Head of caudate nucleus (tissue), 42 donors: ENCODE data around the gene RAD54L.

Experiments used
- DNase-seq, 42 donors: peaks; one replicate each; pipeline versions ENCODE4 v3.0.0 to v3.0.0-alpha.2; 2020 to 2021; ENCODE audit warnings: mixed read lengths in 7 of 42
- intact Hi-C: fragments of 100-400 bp; cut with DNase I; formaldehyde crosslinking; loops from one replicate; pipeline ENCODE4 v1.15.0; 2022

RAD54L gene

DNA sequence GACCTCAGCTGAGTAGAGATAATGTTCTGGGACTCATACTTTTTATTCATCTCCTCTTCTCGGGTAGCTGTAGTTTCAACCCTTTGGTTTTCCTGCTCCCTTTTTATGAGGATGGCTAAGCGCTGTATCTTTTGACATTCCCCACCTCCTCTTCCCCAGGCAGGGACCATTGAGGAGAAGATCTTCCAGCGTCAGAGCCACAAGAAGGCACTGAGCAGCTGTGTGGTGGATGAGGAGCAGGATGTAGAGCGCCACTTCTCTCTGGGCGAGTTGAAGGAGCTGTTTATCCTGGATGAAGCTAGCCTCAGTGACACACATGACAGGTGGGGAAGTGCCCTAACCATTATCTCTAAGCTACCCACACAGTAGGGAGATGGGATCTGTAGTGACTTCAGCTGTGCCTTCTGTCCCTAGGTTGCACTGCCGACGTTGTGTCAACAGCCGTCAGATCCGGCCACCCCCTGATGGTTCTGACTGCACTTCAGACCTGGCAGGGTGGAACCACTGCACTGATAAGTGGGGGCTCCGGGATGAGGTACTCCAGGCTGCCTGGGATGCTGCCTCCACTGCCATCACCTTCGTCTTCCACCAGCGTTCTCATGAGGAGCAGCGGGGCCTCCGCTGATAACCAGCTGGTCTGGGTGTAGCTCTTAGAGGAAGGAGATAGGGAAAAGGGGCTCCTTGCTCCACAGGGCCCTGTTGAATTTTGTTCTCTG is 30.3 kb downstream of the RAD54L start:
- DNase-seq = peak in 1 of 42 donors; percentile 42

DNA sequence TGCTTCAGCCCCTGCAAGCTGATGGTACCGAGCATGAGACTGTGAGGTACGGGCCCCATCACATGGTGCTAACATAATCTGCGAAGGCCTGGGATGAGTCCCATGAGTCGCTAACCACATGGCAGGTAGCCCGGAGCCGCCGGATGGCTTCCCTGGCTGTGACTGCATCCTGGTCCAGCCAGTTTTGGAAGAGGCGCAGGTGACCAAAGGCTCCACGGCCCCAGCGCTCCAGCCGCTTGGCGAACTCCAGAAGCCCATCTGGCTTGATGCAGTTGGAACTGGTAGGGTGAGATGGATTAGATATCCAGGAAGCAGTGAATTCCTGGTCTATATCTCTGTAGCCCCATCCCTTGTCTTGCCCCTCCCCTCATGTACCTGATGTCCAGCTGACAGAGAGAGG is 31.2 kb downstream of the RAD54L start:
- intact Hi-C loops = no loop called here
- DNase-seq = peak in 4 of 42 donors; percentile 6 to 43 (median 25)

More for the DNA sequence above, 30.3 kb downstream of the RAD54L start:
- intact Hi-C loops = no loop called here

DNA sequence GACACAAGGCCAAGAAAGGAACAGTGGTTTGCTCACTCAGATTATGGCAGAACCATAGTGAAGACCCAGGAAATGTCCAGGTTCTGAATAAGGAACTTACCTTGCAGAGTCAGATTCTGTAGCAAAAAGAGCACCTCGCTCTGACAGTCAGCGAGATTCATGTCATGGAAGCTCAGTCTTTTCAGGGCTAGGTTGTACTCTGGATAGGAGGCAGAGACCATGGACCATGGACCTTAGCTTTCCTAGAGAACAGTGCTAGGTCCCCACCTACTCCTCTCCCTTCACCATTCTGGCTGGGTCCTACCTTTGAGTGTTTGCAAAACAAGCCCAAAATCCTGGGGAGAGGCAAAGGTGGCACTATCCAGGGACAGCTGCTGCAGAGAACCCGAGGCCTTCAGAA is 32.5 kb downstream of the RAD54L start:
- no peak for DNase-seq
- intact Hi-C loops = no loop called here

DNA sequence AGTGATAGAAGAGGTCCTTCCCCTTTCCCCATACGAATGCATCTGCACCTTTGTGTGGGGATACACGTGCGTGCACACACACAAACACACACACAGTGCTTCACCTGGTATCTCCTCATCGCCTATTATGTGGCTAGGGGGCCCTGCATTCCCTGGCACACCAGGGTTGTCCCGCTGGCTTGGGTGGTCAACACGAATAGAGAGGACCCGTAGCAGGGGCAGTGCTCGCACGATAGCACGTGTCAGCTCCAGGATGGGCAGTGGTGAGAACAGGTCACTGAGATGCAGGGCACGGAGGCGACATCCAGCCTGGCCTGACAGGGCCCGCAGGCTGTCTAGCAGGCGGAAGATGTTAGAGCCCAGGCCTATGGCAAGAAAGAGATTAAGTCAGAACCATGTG is 33.5 kb downstream of the RAD54L start:
- no peak for DNase-seq
- intact Hi-C loops = no loop called here

DNA sequence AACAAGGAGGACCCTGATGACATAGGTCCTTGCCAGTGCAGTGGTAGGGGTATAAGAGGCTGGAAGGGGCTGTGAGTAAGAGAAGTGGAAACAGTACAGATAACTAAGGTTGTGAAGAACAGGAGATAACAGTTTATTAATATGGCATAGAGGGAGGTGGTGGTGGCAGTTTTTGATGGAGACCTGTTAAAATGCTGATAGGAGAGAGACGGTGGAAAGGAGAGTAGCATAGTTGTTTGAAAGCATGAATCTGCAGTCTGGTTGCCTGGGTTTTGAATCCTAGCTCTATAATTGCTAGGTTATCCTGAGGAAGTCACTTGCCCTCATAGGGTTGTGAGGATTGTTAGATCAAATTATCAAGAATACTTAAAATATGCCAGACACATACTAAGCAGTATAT is 36.5 kb downstream of the RAD54L start:
- no peak for DNase-seq
- intact Hi-C loops = no loop called here

DNA sequence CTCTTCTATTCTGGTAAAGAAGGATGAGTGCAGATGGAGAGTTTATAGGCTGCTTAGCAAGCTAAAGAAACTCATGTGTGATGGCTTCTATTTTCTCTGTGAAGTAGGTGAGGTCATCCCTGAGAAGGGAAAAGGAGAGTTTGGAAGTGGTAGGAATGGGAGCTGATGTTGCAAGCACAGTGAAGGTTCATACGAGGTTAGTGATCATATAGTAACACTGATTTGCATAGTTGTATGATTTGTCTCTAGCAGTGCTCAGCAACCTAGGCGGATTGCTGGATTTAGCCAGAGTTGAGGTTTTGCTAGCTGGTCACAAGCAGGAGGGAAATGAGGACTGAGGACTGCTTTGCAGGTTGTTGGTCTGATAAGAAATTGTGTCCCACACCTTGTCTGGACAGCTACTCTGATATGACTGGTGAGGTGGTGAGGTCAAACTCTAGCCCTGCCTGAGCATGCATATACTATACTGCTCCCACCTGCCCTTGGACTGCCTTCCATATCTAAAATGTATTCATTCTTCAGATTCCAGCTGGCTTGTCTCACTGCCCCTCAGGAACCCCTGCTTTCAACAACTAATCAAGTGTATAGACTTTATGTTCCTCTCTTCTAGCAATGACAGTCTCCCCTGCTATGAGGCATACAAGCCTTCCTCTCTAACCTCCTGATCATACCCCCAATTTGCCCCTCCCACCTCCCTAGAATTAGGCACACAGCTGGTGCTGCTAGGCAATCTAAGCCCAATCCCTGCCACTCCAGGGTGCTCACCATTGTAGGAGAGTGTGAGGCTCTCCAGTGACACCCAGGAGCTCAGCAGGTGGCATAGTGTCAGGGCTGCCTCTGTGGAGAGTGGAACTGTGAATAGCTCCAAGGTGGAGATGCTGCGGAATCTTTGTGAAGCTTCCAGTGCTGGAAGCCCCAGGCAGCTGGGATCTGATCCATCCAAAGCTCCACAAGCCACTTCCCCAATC is 37.3 kb downstream of the RAD54L start:
- intact Hi-C loops = no loop called here
- DNase-seq = no peak

DNA sequence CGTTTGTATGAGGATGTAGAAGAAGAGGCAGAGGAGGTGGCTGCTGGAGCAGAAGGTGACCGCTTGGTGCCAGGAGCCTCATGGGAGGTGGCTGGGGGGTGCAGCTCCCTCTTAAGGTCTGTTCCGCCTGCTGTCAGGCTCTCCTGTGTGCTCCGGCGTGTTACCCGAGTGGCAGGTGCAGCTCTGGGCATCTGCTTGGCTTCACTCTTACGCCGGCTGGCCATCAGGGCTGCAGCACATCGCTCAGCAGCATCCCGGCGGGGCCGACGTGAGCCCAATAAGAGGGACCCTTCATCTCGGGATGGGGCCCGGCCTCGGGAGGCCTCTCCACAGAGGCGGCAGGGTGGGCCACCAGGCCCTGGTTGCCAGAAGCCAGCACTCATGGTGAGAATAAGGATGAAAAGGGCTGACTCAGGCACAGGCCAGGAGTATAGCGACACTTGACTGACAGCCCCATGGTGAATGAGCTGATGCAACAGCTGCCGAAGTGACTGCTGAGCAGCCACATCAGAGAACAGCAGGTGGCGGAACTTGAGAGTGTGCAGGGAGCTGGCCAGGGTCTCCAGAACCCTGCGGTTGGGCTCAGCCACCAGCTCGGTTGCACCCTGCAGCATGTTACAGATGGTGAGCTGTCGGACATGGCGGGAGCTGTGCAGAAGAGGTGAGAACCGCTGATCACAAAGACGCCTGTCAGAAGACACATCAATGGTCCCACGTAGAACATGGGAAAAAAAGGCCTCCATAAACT is 38.3 kb downstream of the RAD54L start:
- intact Hi-C loops = no loop called here
- no peak for DNase-seq

DNA sequence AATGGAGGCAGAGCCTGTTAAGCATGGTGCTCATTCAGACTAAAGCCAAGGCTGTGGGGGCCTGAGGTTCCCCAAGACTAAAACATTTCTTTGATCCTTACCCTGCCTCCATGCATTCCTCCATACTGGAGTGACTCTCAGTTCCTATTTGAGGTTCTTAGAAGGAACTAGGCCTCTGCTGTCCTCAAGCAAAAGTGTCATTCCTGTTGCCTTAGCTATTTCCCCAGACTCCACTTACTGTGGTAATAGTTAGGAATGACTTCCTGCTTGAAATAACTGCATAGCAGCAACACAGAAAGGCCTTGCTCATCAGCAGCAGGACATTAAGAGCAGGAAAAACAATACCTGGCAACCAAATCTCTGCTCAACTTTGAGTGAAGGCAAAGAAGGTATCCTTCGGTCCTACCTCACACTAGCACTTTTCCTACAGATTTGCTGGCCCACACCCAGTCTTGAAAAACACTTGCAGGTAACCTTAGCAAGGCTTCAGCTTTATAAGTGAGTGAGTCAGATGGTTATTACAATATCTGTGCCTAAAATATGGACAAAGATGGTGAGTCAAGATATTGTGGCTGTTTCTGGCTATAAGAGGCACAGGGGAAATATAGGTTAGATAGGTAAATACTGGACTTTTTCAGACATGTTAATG is 41.0 kb downstream of the RAD54L start:
- intact Hi-C loops = no loop called here
- no peak for DNase-seq

DNA sequence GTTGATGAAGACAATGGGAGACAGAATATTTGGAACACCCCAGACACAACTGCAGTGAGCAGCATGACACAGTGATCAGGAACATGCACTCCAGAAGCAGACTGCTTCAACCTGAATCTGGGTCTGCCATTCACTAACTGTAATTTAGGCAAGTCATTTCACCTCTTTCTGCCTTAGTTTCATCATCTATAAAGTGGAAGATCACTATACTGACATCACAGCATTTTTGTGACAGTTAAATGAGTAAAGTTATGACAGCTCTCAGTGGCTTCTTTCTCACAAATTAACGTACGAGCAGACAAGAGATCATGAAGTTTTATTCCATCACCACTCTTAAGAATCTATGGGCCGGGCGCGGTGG is 41.6 kb downstream of the RAD54L start:
- intact Hi-C loops = no loop called here
- no peak for DNase-seq

DNA sequence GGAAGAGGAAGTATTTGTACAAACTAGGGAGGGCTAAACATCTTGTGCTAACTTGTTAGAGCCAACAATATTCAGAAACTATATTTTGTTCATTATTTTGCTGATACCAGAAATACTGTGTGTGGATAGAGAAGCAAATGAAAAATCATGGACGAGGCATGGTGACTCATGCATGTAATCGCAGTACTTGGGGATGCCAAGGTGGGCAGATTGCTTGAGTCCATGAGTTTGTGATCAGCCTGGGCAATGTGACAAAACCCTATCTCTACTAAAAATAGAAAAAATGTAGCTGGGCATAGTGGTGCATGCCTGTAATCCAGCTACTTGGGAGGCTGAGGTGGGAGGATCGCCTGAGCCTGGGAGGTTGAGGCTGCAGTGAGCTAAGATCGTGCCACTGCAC is 42.4 kb downstream of the RAD54L start:
- intact Hi-C loops = no loop called here
- no peak for DNase-seq

DNA sequence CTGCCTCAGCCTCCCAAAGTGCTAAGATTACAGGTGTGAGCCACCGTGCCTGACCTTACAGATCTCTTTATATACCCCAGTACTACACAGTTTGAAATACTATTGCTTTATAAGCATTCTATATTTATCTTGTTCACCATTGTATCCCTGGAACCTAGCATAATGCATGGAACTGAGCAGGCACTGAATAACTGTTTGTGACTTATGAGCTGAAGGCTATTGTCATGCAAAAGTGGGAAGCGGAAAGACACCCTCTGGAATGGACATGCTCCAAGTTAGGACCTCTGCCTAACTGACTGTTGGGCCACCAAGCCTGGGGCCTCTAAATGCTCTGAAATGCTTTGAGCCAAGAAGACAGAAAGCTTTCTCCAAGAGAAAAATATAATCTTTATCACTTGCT is 47.7 kb downstream of the RAD54L start:
- no peak for DNase-seq
- intact Hi-C loops = no loop called here

DNA sequence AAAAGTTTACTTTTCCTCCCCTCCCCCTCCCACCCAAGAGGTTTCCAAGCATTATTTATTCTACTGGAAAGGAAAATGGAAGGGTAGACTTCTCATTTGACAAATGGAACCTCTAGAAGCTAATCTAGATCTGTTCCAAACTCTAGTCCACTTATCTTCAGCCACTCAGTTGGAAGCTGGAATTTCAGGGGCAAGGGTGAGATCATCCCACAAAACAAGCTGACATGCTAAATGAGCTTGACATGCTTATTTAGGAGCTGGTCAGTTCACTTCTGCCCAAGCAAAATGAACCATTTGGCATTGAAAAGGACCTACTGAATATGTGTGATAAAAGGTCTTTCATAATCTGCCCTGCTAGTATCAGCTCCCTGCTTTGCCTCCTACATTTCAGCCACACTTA is 50.8 kb downstream of the RAD54L start:
- DNase-seq = no peak
- intact Hi-C loops = no loop called here

DNA sequence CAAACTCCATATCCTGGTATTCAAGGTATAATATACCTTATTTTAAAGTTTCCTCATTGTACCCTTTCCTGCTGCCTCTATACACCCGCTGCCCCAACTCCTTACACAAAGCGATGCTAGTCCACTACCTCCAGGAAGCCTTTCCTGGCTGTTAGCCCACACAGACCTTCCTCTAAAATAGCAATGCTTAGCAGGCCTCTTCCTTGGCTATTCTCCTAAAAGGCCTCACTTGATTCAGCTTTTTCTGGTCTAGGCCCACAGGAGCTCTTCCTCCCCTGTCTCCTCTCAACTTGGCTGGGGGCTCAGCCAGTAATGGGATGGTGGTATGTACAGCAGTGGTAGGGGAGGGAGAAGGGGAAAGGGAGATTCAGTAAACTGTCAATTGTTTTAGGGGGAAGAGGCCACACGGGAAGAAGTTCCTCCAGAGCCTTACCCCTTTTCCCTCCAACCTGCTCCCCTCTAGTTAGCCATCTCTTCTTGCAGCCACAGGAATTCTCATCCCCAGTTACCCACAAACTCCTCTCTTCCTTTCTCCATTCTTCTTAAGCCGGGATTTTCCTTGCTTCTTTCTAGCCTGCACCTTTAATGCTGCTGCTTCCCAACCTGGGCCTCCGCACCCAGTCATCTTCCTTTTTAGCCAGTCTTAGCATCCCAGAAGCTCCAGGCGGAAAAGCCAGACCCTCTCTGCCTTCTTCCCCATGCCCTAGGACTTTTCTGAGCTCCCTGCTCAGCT is 53.3 kb downstream of the RAD54L start:
- intact Hi-C loops = loop anchor here (5.0 kb wide), 1 partner anchor 41 kb away; the partner anchor contains the start of gene NSUN4
- DNase-seq = peak in 2 of 42 donors; percentile 7 to 8

DNA sequence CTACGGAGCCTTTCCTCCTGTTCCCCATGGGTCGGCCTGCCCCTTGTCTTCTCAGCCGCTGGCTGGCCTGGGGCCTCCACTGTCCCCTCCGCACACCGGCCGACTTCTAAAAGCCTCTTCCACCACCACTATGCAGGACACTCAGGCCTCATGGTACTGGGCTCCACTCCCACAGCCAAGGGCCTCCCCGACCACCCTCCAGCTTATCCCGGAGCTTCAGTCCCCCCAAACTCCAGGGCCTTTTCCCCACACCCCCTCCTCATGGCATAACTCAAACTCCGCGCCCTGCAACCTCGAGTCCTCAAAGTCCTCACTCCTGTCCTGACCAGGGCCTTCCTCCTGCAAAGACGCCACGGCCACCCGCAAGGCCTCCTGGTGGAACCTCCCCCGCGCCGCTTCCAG is 53.8 kb downstream of the RAD54L start:
- intact Hi-C loops = loop anchor here (5.0 kb wide), 1 partner anchor 41 kb away; the partner anchor contains the start of gene NSUN4
- DNase-seq = peak in 1 of 42 donors; percentile 26

DNA sequence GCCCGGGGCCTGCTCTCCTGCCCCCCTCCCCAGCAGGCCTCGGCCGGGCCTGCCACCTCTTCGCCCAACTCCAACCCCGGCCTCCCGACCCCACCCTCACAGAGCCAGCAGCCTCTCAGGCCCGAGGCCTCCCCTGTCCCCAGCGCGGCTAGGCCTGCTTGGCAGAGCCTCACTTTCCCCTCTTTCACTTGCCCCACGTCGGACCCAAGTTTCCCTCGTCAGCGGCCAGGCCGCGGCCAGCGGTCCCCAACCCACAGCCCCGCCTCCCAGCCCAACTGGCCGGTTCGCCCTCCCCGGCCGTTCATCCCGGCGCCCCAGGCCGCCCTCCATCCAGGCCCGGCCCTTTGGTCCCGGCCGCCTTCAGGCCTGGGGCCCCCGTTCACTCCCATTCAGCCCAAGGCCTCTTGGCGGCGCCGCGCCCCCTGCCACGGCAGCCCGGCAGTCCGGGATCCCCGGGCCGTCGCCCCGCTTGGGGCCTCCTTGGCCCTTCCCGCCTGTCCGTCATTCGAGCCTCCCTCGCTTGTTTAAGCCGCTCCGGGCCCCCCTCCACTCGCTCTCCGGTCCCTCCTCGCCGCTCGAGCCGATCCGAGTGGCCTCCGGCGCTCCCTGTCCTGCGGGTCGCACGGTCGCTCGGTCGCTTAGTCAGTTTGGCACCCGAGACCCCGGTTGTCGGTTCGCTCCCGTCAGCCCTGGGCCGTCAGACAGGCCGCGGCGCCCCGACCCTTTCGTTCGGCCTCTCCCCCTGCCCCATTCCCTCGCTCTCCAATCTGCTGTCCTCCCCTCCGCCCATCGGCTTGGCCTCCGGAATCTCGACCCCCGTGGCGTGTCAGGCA is 54.5 kb downstream of the RAD54L start:
- DNase-seq = peak in 38 of 42 donors; percentile 8 to 71 (median 48)
- intact Hi-C loops = loop anchor here (2.0 to 5.0 kb wide), 2 partner anchors 40 to 55 kb away; partner anchors contain the start of genes NSUN4 and RAD54L

DNA sequence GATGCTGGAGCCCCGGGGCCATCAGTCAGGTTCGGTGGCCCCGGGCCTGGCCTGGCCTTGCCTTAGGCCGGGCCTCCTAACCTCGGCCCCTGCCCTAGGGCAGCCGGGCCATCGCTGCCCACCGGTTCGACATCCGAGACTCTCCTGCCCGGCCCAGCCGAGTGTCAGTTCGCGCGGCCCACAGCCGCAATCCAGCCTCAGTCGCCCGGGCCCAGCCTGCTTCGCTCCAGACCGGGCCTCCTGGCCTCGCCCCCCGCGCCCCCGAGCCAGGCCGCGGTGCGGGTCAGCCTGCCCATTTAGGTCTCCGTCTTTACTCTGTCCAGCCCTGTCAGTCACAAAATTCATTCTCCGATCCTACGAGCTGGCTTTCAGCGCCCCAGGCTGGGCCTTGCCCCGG is 55.1 kb downstream of the RAD54L start:
- peak in 25 of 42 donors; percentile 9 to 74 (median 40) for DNase-seq
- intact Hi-C loops = loop anchor here (2.0 to 5.0 kb wide), 2 partner anchors 40 to 56 kb away; partner anchors contain the start of genes NSUN4 and RAD54L
